Right renal cortex interstitium (tissue), 3 donors: Measurements from ENCODE around the gene FOXA1. TPM values are rescaled to one million over a fixed set of nuclear protein-coding genes. Genes with fewer than 3 reads are reported as not detected.

Experiments used
- DNase-seq, 3 donors: peaks; one replicate each; pipeline ENCODE4 v3.0.0-alpha.2; 2013; ENCODE audit warnings: low read depth in 3 of 3, low spot score in 2 of 3
- polyA plus RNA-seq, 3 donors: library from polyadenylated mRNA; unstranded; fragments of 120-200 nt; gene quantifications; one replicate each; pipeline ENCODE4 v1.2.1, GENCODE V29; 2013; ENCODE audit not compliant: insufficient read length in 3 of 3

Gene FOXA1
- polyA plus RNA-seq, 3 donors = 0.58 to 3.8 (median 2.8) TPM

GRCh38 chr14:37590428-37591139 lies 4.5 kb downstream of the FOXA1 start:
- DNase-seq = no peak

DNA sequence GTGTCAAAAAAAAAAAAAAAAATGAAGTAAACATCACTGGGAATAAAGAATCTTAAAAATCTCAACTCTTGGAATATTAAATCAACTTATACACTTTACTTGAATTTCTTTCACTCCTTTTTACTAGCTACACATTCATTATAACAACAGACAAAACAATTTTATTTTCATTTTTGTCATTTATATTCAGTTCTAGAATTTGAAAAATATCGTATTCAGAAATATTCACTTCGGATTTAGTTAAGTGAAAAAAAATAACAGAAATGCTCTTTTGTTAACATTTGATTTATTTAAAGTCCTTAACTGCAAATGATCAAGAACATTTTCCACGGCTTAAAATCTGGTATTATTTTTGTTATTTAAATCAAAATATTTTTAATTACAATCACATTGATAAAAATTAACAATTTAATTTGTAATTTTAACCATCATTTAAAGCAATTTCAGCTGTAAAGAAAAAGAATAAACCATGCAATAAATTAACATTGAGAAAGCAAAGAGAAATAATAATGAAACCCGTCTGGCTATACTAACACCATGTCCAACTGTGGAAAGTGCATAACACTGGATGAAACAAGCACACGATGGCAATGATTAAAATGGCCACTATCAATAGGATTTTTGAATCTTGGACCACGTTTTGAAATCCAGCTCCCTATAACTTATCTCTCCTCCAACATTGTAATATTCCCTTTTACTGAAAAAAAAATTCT lies 5.2 kb downstream of the FOXA1 start:
- DNase-seq = no peak

GRCh38 chr14:37588956-37589714 lies 5.9 kb downstream of the FOXA1 start:
- DNase-seq = no peak

GRCh38 chr14:37588667-37588955 lies 6.4 kb downstream of the FOXA1 start:
- DNase-seq = no peak

GRCh38 chr14:37587881-37588666 lies 7.0 kb downstream of the FOXA1 start:
- no peak for DNase-seq

DNA sequence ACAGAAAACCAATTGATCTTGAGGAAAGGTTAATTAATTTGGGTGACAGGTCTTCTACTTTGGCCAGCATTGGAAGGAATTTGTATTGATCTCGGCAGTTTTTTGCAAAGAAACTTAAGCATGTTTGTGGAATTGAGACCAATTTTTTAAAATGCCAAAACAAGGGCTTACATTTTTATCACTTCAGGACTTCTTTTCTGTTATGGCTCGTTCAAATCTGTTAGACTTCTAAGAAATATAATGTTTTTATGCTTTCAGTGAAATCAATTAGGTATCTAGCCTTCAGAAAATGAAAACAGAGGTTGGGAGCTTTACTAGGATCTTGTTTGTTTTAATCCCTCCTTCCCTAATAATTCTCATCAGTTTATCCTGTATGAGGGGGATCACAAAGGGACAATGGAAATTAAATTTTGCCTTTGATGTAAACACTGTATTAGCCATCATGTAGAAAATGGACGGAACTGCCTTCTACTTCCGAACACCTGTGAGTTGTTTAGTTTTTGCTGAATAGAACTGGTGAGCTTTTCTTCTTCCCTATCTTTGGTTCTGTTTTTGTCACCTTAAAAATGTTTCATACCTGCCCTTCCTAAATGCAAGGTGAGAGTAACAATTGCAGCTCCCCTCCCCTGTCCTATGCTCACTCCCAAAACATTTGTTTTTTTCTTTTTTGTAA lies 7.8 kb downstream of the FOXA1 start:
- no peak for DNase-seq

DNA sequence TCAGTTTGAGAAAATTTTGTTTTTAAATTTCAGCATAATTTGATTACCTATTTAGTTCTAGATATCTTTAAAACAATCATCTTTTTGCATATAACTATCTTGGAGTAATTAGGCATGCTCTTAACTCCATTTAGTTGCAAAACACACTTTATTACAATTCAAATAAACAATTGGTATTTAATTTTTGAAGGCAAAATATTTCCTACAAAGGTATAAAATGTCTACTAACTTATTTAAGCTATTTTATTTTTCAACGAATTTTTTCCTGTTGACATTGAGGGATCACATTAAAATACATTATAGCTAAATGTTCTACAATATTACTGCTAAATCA lies 8.3 kb downstream of the FOXA1 start:
- DNase-seq = no peak

GRCh38 chr14:37585971-37586796 lies 8.9 kb downstream of the FOXA1 start:
- no peak for DNase-seq

DNA sequence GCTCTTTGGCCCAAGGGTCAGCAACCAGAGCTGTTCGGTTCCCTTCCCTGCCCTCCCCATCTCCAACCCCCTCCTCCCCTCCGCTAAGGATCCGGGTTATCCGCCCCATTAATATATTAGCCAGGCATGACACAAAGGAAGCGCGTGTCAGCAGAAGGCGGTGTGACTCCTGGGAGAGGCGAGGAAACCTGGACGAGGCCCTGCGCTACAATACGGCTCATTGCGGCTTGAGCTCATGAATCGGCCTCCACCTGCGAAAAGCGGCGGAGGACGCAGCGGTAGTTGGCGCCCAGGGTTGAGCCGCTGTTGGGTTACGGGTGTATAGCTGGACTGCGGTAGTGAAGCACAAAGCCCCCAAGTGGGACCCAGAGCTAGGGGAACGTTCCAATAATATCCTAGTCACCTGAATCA lies 9.9 kb downstream of the FOXA1 start:
- DNase-seq = no peak

DNA sequence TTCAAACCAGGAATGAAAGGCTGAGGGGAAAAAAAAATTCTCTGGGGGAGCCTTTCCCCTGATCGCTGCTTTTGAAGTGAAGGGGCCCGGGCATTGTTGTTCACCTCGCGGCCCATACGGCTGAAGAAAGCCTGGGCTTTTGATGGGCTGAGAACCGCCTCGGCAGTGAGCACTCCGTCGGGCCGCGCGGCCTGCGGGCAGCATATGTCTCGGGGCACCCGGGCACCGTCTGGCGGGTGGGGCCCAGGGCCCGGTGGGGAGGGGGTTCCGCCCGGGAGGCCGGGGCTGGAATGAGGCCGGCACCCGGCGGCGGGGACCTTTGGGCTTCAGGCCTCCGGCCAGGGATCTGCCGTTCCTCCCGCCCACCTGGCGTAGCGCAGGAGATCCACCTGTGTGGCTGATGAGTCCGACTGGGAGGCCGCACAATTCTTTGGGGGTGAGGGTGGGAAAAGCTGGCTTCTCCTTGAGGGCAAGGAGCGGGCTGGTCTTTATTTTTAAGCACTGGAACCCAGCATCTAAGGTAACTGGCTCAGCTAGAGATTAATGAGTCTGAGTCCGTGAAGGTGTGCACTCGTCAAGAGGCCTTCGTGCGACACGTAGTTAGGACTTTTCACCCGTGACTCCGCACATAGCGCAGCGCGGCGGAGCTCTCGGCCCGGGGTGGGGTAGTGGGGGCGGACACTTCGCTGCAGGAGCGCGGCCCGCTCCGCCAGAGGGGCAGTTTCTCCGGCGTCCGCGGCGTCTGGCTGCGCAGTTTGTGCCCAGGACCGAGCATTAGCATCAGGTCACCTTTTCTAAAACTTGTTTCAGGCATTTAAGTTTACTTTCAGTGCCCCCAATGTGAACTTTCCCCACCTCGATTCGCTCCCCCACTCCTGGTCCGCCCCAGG lies 10.6 kb downstream of the FOXA1 start:
- DNase-seq = no peak

DNA sequence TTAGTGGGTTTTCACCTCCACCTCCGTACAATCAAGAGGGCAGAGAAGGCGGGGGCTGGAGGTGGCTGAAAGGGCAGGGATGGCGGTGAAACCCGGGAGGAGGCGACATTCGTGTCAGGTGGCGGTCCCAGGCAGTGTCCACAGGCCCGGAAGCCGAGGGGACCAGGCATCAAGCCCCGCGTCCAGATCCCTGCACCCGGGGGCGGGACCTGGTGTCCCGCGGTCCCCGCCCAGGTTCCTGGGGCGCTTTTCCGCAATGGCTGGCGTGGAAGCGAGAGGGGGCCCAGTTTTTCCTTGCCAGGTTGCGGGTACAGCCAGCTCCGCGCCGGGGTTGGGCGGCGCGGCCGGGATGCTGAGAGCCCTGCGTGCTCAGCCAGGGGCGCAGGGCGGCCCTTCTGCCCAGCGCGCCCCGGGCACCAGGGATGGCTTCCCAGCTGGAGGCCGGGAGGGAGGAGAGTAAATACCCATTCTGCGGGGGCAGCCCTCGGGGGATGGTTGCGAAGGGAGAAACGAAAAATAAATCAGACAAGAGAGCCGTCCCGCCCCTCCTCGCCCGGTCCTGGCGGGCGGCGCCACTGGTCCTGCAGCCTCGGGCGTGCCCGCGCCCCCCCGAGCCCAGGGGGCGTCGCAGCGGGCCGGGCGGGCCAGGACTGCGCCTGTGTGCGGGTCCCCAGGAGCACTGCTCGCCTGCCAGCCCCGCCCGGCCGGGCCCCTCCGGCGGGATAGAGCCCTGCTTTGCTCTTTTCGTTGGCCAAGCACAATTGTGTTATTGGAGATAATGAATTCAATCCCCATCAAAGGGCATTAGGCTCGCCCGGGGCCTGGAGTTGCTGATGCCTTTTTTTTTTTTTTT lies 11.5 kb downstream of the FOXA1 start:
- DNase-seq = no peak

- no peak for DNase-seq
These were observed 14.9 kb downstream of the FOXA1 start for GRCh38 chr14:37580146-37580545.

DNA sequence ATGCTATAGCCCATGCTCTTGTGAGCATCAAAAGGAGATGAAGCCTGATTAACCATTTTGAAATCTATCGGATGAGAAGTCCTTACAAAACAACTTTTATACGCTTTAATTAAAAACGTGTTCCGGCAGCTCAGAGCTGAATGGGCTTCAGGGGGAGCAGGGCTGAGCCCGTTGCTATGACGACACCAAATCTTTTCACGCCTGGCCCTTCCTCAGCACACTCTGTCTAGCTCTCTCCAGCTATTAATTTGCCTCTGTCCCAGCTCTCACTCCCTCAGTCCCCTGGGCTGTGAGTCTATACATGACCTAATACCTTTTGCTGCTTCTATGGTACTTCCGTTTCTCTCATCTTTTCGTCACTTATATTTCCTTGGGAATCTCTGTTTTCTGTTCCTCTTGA lies 15.8 kb downstream of the FOXA1 start:
- DNase-seq = no peak

DNA sequence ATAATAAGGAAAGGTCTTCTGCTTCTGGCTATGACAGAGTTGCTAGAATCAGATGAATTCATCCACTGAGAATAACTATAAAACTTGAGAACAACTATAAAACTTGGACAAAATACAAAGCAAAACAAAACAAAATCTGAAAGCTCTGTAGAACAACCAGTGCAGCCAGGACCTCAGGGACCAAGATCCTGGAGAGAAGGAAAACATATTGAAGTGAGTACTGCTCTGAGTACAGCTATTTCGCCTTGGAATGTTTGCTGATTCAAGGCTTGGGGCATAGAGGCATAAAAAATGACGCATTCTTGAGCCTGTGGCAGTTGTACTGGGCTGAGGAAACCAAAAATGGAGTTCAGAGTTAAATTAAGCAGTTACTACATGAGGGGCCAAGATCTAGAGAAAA lies 21.7 kb downstream of the FOXA1 start:
- no peak for DNase-seq

DNA sequence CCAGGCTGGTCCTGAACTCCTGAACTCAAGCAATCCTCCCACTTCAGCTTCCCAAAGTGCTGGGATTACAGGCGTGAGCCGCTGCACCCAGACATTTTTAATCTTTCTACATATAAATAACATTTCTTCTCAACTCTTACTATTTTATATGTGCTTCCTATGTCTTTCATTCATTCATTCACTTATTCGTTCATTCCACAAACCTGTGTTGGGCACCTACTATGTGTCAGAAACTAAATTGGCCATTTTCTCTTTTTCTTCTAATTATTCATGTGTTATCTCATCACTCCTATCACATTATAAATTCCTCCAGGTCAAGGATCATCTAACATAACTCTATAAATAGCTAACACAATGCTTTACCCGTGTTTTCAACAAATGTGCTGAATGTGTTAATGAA lies 23.7 kb downstream of the FOXA1 start:
- DNase-seq = no peak

DNA sequence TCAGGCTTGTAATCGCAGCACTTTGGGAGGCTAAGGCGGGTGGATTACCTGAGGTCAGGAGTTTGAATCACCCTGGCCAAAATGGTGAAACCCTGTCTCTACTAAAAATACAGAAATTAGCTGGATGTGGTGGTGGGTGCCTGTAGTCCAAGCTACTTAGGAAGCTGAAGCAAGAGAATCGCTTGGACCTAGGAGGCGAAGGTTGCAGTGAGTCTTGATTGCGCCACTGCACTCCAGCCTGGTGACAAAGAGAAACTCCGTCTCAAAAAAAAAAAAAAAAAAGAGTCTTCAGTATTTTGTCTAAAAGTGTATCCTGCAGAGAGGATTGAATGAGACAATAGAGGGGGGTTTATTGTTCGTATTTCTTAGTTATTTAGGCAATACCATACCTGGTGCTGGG lies 25.3 kb downstream of the FOXA1 start:
- no peak for DNase-seq

DNA sequence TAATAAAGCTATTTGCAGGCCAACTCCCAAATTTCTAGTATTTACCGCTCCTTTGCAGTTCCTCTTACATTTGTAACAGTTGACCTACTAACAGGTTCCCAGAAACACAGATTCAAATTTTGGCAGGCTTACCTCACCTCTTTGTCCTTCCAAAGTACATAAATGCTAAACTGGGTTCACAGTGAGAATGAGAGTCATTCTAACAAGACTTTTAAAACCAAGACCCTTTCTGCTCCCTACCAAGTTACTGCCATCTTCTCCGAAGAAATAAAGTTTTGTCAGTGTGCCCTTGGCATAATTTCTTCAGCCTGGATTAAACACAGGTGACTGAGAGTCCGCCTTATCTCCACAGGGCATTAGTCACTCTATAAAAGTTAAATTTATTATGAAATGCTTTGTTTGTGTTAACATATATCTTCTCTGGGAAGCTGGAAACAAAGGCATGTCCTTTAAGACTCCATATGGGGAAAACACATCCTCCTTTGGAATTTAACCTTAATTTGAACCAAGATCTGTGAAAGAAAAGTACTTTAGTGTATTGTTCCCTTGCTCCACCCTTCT lies 28.2 kb downstream of the FOXA1 start:
- DNase-seq = no peak

DNA sequence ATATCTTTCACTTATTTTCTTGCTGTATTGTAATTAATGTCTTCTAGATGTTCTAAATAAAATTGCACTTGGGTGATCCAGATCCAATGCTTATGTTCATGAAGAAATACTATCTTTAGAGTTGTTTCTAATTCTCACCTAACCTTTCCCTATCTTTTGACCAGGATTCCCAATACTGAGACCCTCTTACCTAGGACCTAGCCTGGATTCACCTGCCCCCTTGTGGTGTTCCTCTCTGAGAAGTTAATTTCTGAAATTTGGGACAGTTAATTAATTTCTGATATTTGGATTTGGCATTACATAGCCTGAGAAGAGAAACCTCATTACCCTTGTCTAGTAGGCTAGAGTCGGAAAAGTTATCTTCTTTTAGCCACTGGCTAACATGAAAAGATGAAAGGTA lies 29.5 kb downstream of the FOXA1 start:
- no peak for DNase-seq
